Neural cell (in vitro differentiated cells): ENCODE data around the gene NFYC. TPM values are rescaled to one million over a fixed set of nuclear protein-coding genes. Genes with fewer than 3 reads are reported as not detected.

Source experiments
- H2AFZ ChIP-seq: fragments of 200-600, 300-800 bp; sonication (generic), shearing (Covaris generic); 2 replicates; pipeline ENCODE4 v1.6.0; 2014; ENCODE audit warnings: low read depth, mild to moderate bottlenecking, antibody characterized with exemption, low read length, moderate library complexity
- H3F3A ChIP-seq: fragments of 200-600 bp; shearing (Covaris generic); 2 replicates; pipeline ENCODE4 v1.6.1; 2016; ENCODE audit warnings: mild to moderate bottlenecking, moderate library complexity, mixed read lengths, antibody characterized with exemption, low read length; ENCODE audit not compliant: insufficient read depth, poor library complexity, severe bottlenecking
- H3K27ac ChIP-seq: fragments of 200-600, 300-800 bp; sonication (generic), shearing (Covaris generic); 2 replicates; pipeline ENCODE4 v1.5.1; 2014; ENCODE audit warnings: mild to moderate bottlenecking, low read length, moderate library complexity
- H3K27me3 ChIP-seq: fragments of 300-800, 200-600 bp; sonication (generic), shearing (Covaris generic); 2 replicates; pipeline ENCODE4 v1.6.0; 2014; ENCODE audit warnings: mild to moderate bottlenecking, low read depth, low read length, moderate library complexity; ENCODE audit not compliant: insufficient read depth
- H3K36me3 ChIP-seq: fragments of 300-800, 200-600 bp; sonication (generic), shearing (Covaris generic); 2 replicates; pipeline ENCODE4 v1.5.1; 2014; ENCODE audit warnings: mild to moderate bottlenecking, antibody characterized with exemption, low read length, moderate library complexity; ENCODE audit not compliant: insufficient read depth
- H3K4me2 ChIP-seq: fragments of 300-800, 200-600 bp; sonication (generic), shearing (Covaris generic); 2 replicates; pipeline ENCODE4 v1.6.0; 2014; ENCODE audit warnings: mild to moderate bottlenecking, low read length
- H3K4me3 ChIP-seq: fragments of 300-800, 200-600 bp; sonication (generic), shearing (Covaris generic); 2 replicates; pipeline ENCODE4 v1.5.1; 2014; ENCODE audit warnings: mild to moderate bottlenecking, low read length, moderate library complexity
- H3K79me2 ChIP-seq: fragments of 200-600 bp; shearing (Covaris generic); replicated peaks from 2 replicates; pipeline ENCODE4 v1.6.0; 2014; ENCODE audit warnings: mild to moderate bottlenecking, low read length, moderate library complexity; ENCODE audit not compliant: insufficient read depth
- H3K9ac ChIP-seq: fragments of 300-800, 200-600 bp; sonication (generic), shearing (Covaris generic); 2 replicates; pipeline ENCODE4 v1.6.1; 2016; ENCODE audit warnings: mild to moderate bottlenecking, low read length, mixed read lengths
- H3K9me2 ChIP-seq: fragments of 200-600 bp; shearing (Covaris generic); 2 replicates; pipeline ENCODE4 v1.6.1; 2016; ENCODE audit warnings: mild to moderate bottlenecking, low read length, mixed read lengths; ENCODE audit not compliant: insufficient read depth
- H3K9me3 ChIP-seq: fragments of 200-600, 300-800 bp; sonication (generic), shearing (Covaris generic); 2 replicates; pipeline ENCODE4 v1.6.1; 2016; ENCODE audit warnings: mild to moderate bottlenecking, mixed run types, low read length, moderate library complexity, mixed read lengths
- H4K20me1 ChIP-seq: fragments of 200-600 bp; shearing (Covaris generic); 2 replicates; pipeline ENCODE4 v1.6.1; 2016; ENCODE audit warnings: mild to moderate bottlenecking, mixed run types; ENCODE audit not compliant: insufficient read depth
- CTCF ChIP-seq: fragments of 450-650 bp; IDR thresholded peaks from 2 replicates; pipeline ENCODE4 v1.5.1; 2014; ENCODE audit warnings: antibody characterized with exemption, mild to moderate bottlenecking, moderate library complexity; ENCODE audit not compliant: poor library complexity, severe bottlenecking
- EP300 ChIP-seq: fragments of 450-650 bp; conservative IDR thresholded peaks from 2 replicates; pipeline ENCODE4 v1.6.1; 2014; ENCODE audit warnings: antibody characterized with exemption, mild to moderate bottlenecking, moderate library complexity; ENCODE audit not compliant: poor library complexity, severe bottlenecking
- EZH2 ChIP-seq: fragments of 200-600, 300-800 bp; shearing (Covaris generic), sonication (generic); IDR thresholded peaks from 2 replicates; pipeline ENCODE4 v1.6.1; 2014; ENCODE audit warnings: antibody characterized with exemption, low read length, borderline replicate concordance, mild to moderate bottlenecking; ENCODE audit not compliant: insufficient read depth, poor library complexity, severe bottlenecking
- MXI1 ChIP-seq: fragments of 450-650 bp; conservative IDR thresholded peaks from 2 replicates; pipeline ENCODE4 v1.6.1; 2014; ENCODE audit warnings: antibody characterized with exemption, mild to moderate bottlenecking; ENCODE audit not compliant: poor library complexity, severe bottlenecking
- POLR2AphosphoS5 ChIP-seq: IDR thresholded peaks from 2 replicates; pipeline ENCODE4 v1.6.1; 2012
- RAD21 ChIP-seq: fragments of 450-650 bp; conservative IDR thresholded peaks from 2 replicates; pipeline ENCODE4 v1.6.1; 2014; ENCODE audit warnings: antibody characterized with exemption, mild to moderate bottlenecking, moderate library complexity
- REST ChIP-seq: IDR thresholded peaks from 2 replicates; pipeline ENCODE4 v1.6.1; 2012; ENCODE audit warnings: borderline replicate concordance
- polyA plus RNA-seq: library from polyadenylated mRNA; depleted of rRNA; stranded (reverse); fragments of >200 nt; gene quantifications from 2 replicates; pipeline ENCODE4 v1.2.3, GENCODE V29; 2014

Gene NFYC
- polyA plus RNA-seq, 1 donor from 2014 or later = 66.0 TPM

- no peaks in the 10 kb centered on the region for H3K36me3 ChIP-seq
- TF ChIP-seq POLR2AphosphoS5 (no peak), CTCF (no peak), RAD21 (no peak), MXI1 (no peak), EP300 (no peak), EZH2 (no peak)
- H3K4me3 ChIP-seq = no peak overlapping the region
- H3K27me3 ChIP-seq = no peaks in the 10 kb centered on the region
- H2AFZ ChIP-seq = no peak overlapping the region
- H3K9ac ChIP-seq = no peak overlapping the region
- H4K20me1 ChIP-seq = no peaks in the 10 kb centered on the region
- H3K27ac ChIP-seq = no peak overlapping the region
- H3K9me3 ChIP-seq = no peaks in the 10 kb centered on the region
- H3K9me2 ChIP-seq = no peaks in the 10 kb centered on the region
- peaks cover 47% of the 10 kb centered on the region for H3K79me2 ChIP-seq
- H3F3A ChIP-seq = no peaks in the 10 kb centered on the region
- H3K4me2 ChIP-seq = no peak overlapping the region
Measured at GRCh38 chr1:40704817-40705733, 13.6 kb downstream of the NFYC start.

- Histone ChIP-seq H3K9me3 (no peaks in the 10 kb centered on the region), H3K36me3 (no peaks in the 10 kb centered on the region), H3F3A (no peaks in the 10 kb centered on the region), H3K4me3 (no peak overlapping the region), H3K27ac (no peak overlapping the region), H3K4me2 (no peak overlapping the region), H3K9ac (no peak overlapping the region), H3K27me3 (no peaks in the 10 kb centered on the region), H3K9me2 (no peaks in the 10 kb centered on the region), H2AFZ (no peak overlapping the region), H3K79me2 (peaks cover 56% of the 10 kb centered on the region), H4K20me1 (no peaks in the 10 kb centered on the region)
- no peak for TF ChIP-seq REST
Measured at GRCh38 chr1:40706626-40707025, 15.1 kb downstream of the NFYC start.

GRCh38 chr1:40708750-40709099 lies 17.2 kb downstream of the NFYC start:
- Histone ChIP-seq H3K79me2 (peaks cover 62% of the 10 kb centered on the region), H3K9me3 (no peaks in the 10 kb centered on the region), H3F3A (no peaks in the 10 kb centered on the region), H2AFZ (peak overlapping the region; percentile 52), H3K27me3 (no peaks in the 10 kb centered on the region), H3K9me2 (no peaks in the 10 kb centered on the region), H3K4me3 (peak overlapping the region; percentile 68), H3K36me3 (no peaks in the 10 kb centered on the region), H3K9ac (no peak overlapping the region), H3K27ac (peak overlapping the region; percentile 57), H3K4me2 (peak overlapping the region; percentile 43), H4K20me1 (no peaks in the 10 kb centered on the region)
- TF ChIP-seq POLR2AphosphoS5 (no peak), EP300 (no peak), REST (peak; percentile 11)
